GM23338 (cell line): Measurements from ENCODE around the gene CASK. TPM values are rescaled to one million over a fixed set of nuclear protein-coding genes. Genes with fewer than 3 reads are reported as not detected.
A peak's percentile ranks its signal among the peaks of the same experiment; 100 is the strongest.

Source experiments
- ATAC-seq: fragments of 200-7000 bp; cut with Tn5 transposase; 3 replicates; pipeline ENCODE4 v1.9.1; 2020
- DNase-seq: peaks from one replicate; pipeline ENCODE4 v3.0.0-alpha.2; 2015; ENCODE audit warnings: low spot score
- H2AFZ ChIP-seq: fragments of 200-600 bp; sonication (generic); 2 replicates; pipeline ENCODE4 v1.8.0; 2016; ENCODE audit warnings: antibody characterized with exemption, mild to moderate bottlenecking, moderate library complexity
- H3F3A ChIP-seq: fragments of 200-600 bp; sonication (generic); replicated peaks from 2 replicates; pipeline ENCODE4 v1.8.0; 2017; ENCODE audit warnings: antibody characterized with exemption, mixed run types, low read depth
- H3K27ac ChIP-seq: fragments of 200-600 bp; sonication (generic); 2 replicates; pipeline ENCODE4 v1.6.1; 2016; ENCODE audit warnings: low read depth
- H3K27me3 ChIP-seq: fragments of 200-600 bp; sonication (generic); 2 replicates; pipeline ENCODE4 v1.8.0; 2016; ENCODE audit warnings: mild to moderate bottlenecking, mixed run types, moderate library complexity; ENCODE audit not compliant: insufficient read depth
- H3K36me3 ChIP-seq: fragments of 200-600 bp; sonication (generic); 2 replicates; pipeline ENCODE4 v1.8.0; 2016; ENCODE audit warnings: mild to moderate bottlenecking; ENCODE audit not compliant: insufficient read depth
- H3K4me1 ChIP-seq: fragments of 200-600 bp; sonication (generic); 2 replicates; pipeline ENCODE4 v1.8.0; 2016; ENCODE audit warnings: mild to moderate bottlenecking, moderate library complexity; ENCODE audit not compliant: insufficient read depth
- H3K4me2 ChIP-seq: fragments of 200-600 bp; sonication (generic); 2 replicates; pipeline ENCODE4 v1.7.1; 2017; ENCODE audit warnings: mixed run types
- H3K4me3 ChIP-seq: fragments of 200-600 bp; sonication (generic); 2 replicates; pipeline ENCODE4 v1.6.1; 2016; ENCODE audit warnings: mixed run types
- H3K79me2 ChIP-seq: fragments of 200-600 bp; sonication (generic); replicated peaks from 2 replicates; pipeline ENCODE4 v1.8.0; 2017; ENCODE audit warnings: mild to moderate bottlenecking; ENCODE audit not compliant: insufficient read depth
- H3K9me2 ChIP-seq: fragments of 200-600 bp; sonication (generic); 2 replicates; pipeline ENCODE4 v1.8.0; 2017; ENCODE audit not compliant: insufficient read depth
- H4K20me1 ChIP-seq: fragments of 200-600 bp; sonication (generic); replicated peaks from 2 replicates; pipeline ENCODE4 v1.8.0; 2017; ENCODE audit warnings: mild to moderate bottlenecking; ENCODE audit not compliant: insufficient read depth
- H3K27ac Mint-ChIP-seq: 2 replicates; pipeline ENCODE4 v1.8.0; 2020; ENCODE audit warnings: inconsistent platforms, mild to moderate bottlenecking, moderate library complexity, mixed read lengths
- H3K27me3 Mint-ChIP-seq: 3 replicates; pipeline ENCODE4 v1.8.0; 2022; ENCODE audit warnings: low read depth, mild to moderate bottlenecking, moderate library complexity, mixed read lengths, inconsistent platforms; ENCODE audit not compliant: insufficient read depth, poor library complexity
- H3K36me3 Mint-ChIP-seq: 3 replicates; pipeline ENCODE4 v1.8.0; 2021; ENCODE audit warnings: low read depth, mild to moderate bottlenecking, inconsistent platforms, moderate library complexity, mixed read lengths
- H3K4me1 Mint-ChIP-seq: 3 replicates; pipeline ENCODE4 v1.8.0; 2020; ENCODE audit warnings: mild to moderate bottlenecking, inconsistent platforms, mixed read lengths
- H3K4me3 Mint-ChIP-seq: 3 replicates; pipeline ENCODE4 v1.8.0; 2021; ENCODE audit warnings: moderate library complexity, mild to moderate bottlenecking, inconsistent platforms, mixed read lengths
- H3K9me3 Mint-ChIP-seq: 3 replicates; pipeline ENCODE4 v1.8.0; 2020; ENCODE audit warnings: moderate library complexity, mild to moderate bottlenecking, inconsistent platforms, mixed read lengths
- CREB1 ChIP-seq: fragments of 250-450 bp; sonication (Bioruptor Pico); IDR thresholded peaks from 2 replicates; pipeline ENCODE4 v1.5.0; 2020; ENCODE audit warnings: low read depth, mild to moderate bottlenecking, moderate library complexity
- CTCF ChIP-seq, 2 experiments: fragments of 200-600 bp in 1 of 2; sonication (generic) in 1 of 2; conservative IDR thresholded peaks; 2 replicates each; pipeline versions ENCODE4 v1.5.1 to v1.6.1; 2016 to 2017; ENCODE audit warnings: antibody characterized with exemption in 2 of 2, low read depth in 2 of 2, mild to moderate bottlenecking in 2 of 2, moderate library complexity in 1 of 2
- EZH2 ChIP-seq: fragments of 200-600 bp; sonication (generic); IDR thresholded peaks from one replicate; pipeline ENCODE4 v1.8.0; 2017; ENCODE audit warnings: antibody characterized with exemption, mild to moderate bottlenecking, low read depth; ENCODE audit not compliant: unreplicated experiment
- EZH2phosphoT487 ChIP-seq: fragments of 200-600 bp; sonication (generic); IDR thresholded peaks from one replicate; pipeline ENCODE4 v1.8.1; 2018; ENCODE audit warnings: antibody characterized with exemption; ENCODE audit not compliant: unreplicated experiment
- JUNB ChIP-seq: IDR thresholded peaks from one replicate; pipeline ENCODE4 v1.6.1; 2016; ENCODE audit warnings: antibody characterized with exemption; ENCODE audit not compliant: unreplicated experiment
- NANOG ChIP-seq: IDR thresholded peaks from 2 replicates; pipeline ENCODE4 v1.6.1; 2016; ENCODE audit warnings: antibody characterized with exemption, borderline replicate concordance
- POLR2AphosphoS5 ChIP-seq: IDR thresholded peaks from 2 replicates; pipeline ENCODE4 v1.6.1; 2016; ENCODE audit warnings: antibody characterized with exemption, low read depth
- REST ChIP-seq: IDR thresholded peaks from one replicate; pipeline ENCODE4 v1.6.1; 2018; ENCODE audit warnings: antibody characterized with exemption; ENCODE audit not compliant: unreplicated experiment
- ZNF114 ChIP-seq: fragments of 250-450 bp; sonication (Bioruptor Pico); IDR thresholded peaks from 2 replicates; pipeline ENCODE4 v1.5.0; 2020; ENCODE audit warnings: mild to moderate bottlenecking, moderate library complexity
- ZNF331 ChIP-seq: fragments of 250-450 bp; sonication (Bioruptor Pico); IDR thresholded peaks from 2 replicates; pipeline ENCODE4 v1.5.0; 2020; ENCODE audit warnings: low read depth, mild to moderate bottlenecking, moderate library complexity
- ZNF462 ChIP-seq: fragments of 250-450 bp; sonication (Bioruptor Pico); IDR thresholded peaks from 2 replicates; pipeline ENCODE4 v1.5.0; 2020; ENCODE audit warnings: mild to moderate bottlenecking, moderate library complexity
- polyA plus RNA-seq: library from polyadenylated mRNA; unstranded; fragments of >200 nt; fragmentation: Nextera tagmentation; extraction: Ambion mirVana; gene quantifications from 2 replicates; pipeline ENCODE4 v1.2.1, GENCODE V29; 2016
- total RNA-seq: library from RNA; depleted of rRNA; stranded (reverse); fragments of >200 nt; shearing (Covaris generic); gene quantifications from 2 replicates; pipeline ENCODE4 v1.2.3, GENCODE V29; 2014

The CASK gene
- total and polyA plus RNA-seq, 2 experiments from 2014 or later: 15.3 to 44.4 TPM

GRCh38 chrX:41629539-41629938 lies 293.8 kb downstream of the CASK start (continued):
- TF ChIP-seq EZH2 (no peak), CTCF (conservative IDR thresholded peaks at IDR 0.05; ENCODE audit: low read depth in 2 of 2) (no peak)

DNA sequence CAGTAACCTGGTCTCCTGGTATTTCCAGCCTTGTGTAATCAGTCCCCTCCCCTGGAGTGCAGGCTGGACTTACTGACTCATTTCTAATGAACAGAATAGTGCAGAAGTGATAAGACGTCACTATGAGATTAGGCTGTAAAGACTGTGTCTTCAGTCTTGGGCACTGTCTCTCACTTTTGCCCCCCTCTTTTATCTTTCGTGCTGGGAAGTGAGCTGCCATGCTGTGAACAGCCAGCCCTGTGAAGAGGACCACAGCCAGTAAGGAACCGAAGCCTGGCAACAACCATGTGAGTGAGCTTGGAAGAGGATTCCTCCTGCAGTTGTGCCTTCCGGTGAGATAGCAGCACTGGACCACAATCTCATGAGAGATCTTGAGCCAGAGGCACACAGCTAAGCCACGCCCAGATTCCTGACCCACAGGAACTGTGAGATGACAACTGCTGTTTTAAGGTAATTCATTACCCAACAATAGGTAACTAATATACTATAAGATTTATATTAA lies 302.1 kb downstream of the CASK start:
- H3K27me3 Mint-ChIP-seq: peaks cover 5% of the 10 kb centered on the region
- no peak overlapping the region for H3K27ac ChIP-seq
- TF ChIP-seq NANOG (no peak), CREB1 (CRISPR knock-in tag) (no peak), ZNF331 (no peak), ZNF114 (CRISPR knock-in tag) (no peak), EZH2 (no peak), JUNB (no peak), EZH2phosphoT487 (no peak), CTCF (conservative IDR thresholded peaks at IDR 0.05; ENCODE audit: low read depth in 2 of 2) (no peak), POLR2AphosphoS5 (no peak), REST (no peak), ZNF462 (CRISPR knock-in tag) (no peak)

More for the DNA sequence above, 302.1 kb downstream of the CASK start:
- ATAC-seq (peak; percentile 47; the same call in 2 of the 3 replicates), DNase-seq (peak; percentile 41)
- H3K4me3 Mint-ChIP-seq: no peak overlapping the region
- Histone ChIP-seq H3F3A (no peaks in the 10 kb centered on the region), H3K4me1 (peaks cover 3% of the 10 kb centered on the region; the same call in 1 of the 2 replicates), H3K9me2 (no peaks in the 10 kb centered on the region), H3K36me3 (no peaks in the 10 kb centered on the region), H3K4me2 (no peak overlapping the region), H3K4me3 (no peak overlapping the region), H3K79me2 (no peaks in the 10 kb centered on the region), H3K27me3 (no peaks in the 10 kb centered on the region), H2AFZ (no peak overlapping the region), H4K20me1 (no peaks in the 10 kb centered on the region)
- peaks cover 11% of the 10 kb centered on the region; the same call in 1 of the 3 replicates for H3K36me3 Mint-ChIP-seq
- H3K4me1 Mint-ChIP-seq: peaks cover 11% of the 10 kb centered on the region
- no peak overlapping the region for H3K27ac Mint-ChIP-seq
- H3K9me3 Mint-ChIP-seq: no peaks in the 10 kb centered on the region
